GM04503 (cell line): ENCODE data around the gene STARD3.

Experiments
- DNase-seq: peaks from one replicate; pipeline ENCODE4 v3.0.0-alpha.2; 2012; ENCODE audit warnings: low read depth

The STARD3 gene

GRCh38 chr17:39604911-39605491, 31.9 kb upstream of the STARD3 start:
- no peak for DNase-seq

GRCh38 chr17:39605492-39606433, 31.2 kb upstream of the STARD3 start:
- no peak for DNase-seq

- DNase-seq: no peak
These were observed 30.4 kb upstream of the STARD3 start for GRCh38 chr17:39606434-39607056.

GRCh38 chr17:39607057-39607850, 29.7 kb upstream of the STARD3 start:
- DNase-seq: no peak

GRCh38 chr17:39607851-39608130, 29.2 kb upstream of the STARD3 start, which contains the start of gene NEUROD2:
TSS of gene NEUROD2 (minus strand) at chr17:39607920. CDS start at chr17:39606599, 1,321 bp downstream.
- DNase-seq: no peak

GRCh38 chr17:39608142-39608981, 28.6 kb upstream of the STARD3 start:
- no peak for DNase-seq

- DNase-seq: no peak
These were observed 27.4 kb upstream of the STARD3 start for GRCh38 chr17:39609416-39610025.

- DNase-seq: no peak
These were observed 25.4 kb upstream of the STARD3 start for GRCh38 chr17:39611401-39612112.

- no peak for DNase-seq
These were observed 24.6 kb upstream of the STARD3 start for GRCh38 chr17:39612291-39612894.

- no peak for DNase-seq
These were observed 23.9 kb upstream of the STARD3 start for GRCh38 chr17:39612935-39613464.

- DNase-seq: no peak
These were observed 22.3 kb upstream of the STARD3 start for GRCh38 chr17:39614545-39615157.

- DNase-seq: no peak
These were observed 21.5 kb upstream of the STARD3 start for GRCh38 chr17:39615434-39615833.

- no peak for DNase-seq
These were observed 19.9 kb upstream of the STARD3 start for GRCh38 chr17:39617100-39617445.

GRCh38 chr17:39617446-39618245, 19.3 kb upstream of the STARD3 start:
- no peak for DNase-seq

- DNase-seq: no peak
These were observed 18.6 kb upstream of the STARD3 start for GRCh38 chr17:39618246-39618913.

GRCh38 chr17:39618956-39619785, 17.8 kb upstream of the STARD3 start:
- DNase-seq: no peak

GRCh38 chr17:39619786-39620101, 17.2 kb upstream of the STARD3 start:
- no peak for DNase-seq
